CD4-positive, alpha-beta T cell (primary cell): ENCODE measurements around the gene C19orf67. TPM values are rescaled to one million over a fixed set of nuclear protein-coding genes. Genes with fewer than 3 reads are reported as not detected.

Source experiments
- ATAC-seq: fragments of 200-7000 bp; cut with Tn5 transposase; one replicate; pipeline ENCODE4 v1.10.0; 2022; ENCODE audit warnings: mild to moderate bottlenecking; ENCODE audit not compliant: poor library complexity
- CTCF ChIA-PET: fragments of 350-600 bp; sonication (Branson Sonifier 250); formaldehyde crosslinking; loops from one replicate; lab custom pipeline; 2021; ENCODE audit warnings: antibody characterized with exemption, inconsistent platforms; lab: Charles Lee
- POLR2A ChIA-PET: fragments of 350-600 bp; sonication (Branson Sonifier 250); formaldehyde crosslinking; loops from one replicate; lab custom pipeline; 2021; ENCODE audit warnings: antibody characterized with exemption, inconsistent platforms; lab: Charles Lee
- DNase-seq, 14 experiments: peaks; one replicate each; pipeline ENCODE4 v3.0.0-alpha.2; 2013 to 2020; ENCODE audit warnings: mixed read lengths in 2 of 14
- H3K27ac ChIP-seq, 2 donors: one replicate each; pipeline versions ENCODE4 v1.5.1 to v1.7.0; 2013; ENCODE audit warnings: low read length in 2 of 2, low read depth in 1 of 2, mild to moderate bottlenecking in 1 of 2
- H3K27me3 ChIP-seq, 2 experiments: 1 replicate in 1 of 2; 2 replicates in 1 of 2; pipeline versions ENCODE4 v1.6.1 to v1.7.0; 2013; ENCODE audit warnings: low read length in 2 of 2, control low read depth in 1 of 2, mild to moderate bottlenecking in 1 of 2, moderate library complexity in 1 of 2; ENCODE audit not compliant: insufficient read depth in 2 of 2, control insufficient read depth in 1 of 2
- H3K36me3 ChIP-seq: one replicate; pipeline ENCODE4 v1.6.1; 2013; ENCODE audit warnings: low read length, control low read depth; ENCODE audit not compliant: insufficient read depth
- H3K4me1 ChIP-seq: one replicate; pipeline ENCODE4 v1.6.1; 2013; ENCODE audit warnings: low read length, control low read depth; ENCODE audit not compliant: insufficient read depth
- H3K4me3 ChIP-seq: one replicate; pipeline ENCODE4 v1.5.1; 2013; ENCODE audit warnings: mild to moderate bottlenecking, low read length, moderate library complexity
- H3K9me3 ChIP-seq, 2 experiments: 1 replicate in 1 of 2; 2 replicates in 1 of 2; pipeline versions ENCODE4 v1.6.1 to v1.7.0; 2013; ENCODE audit warnings: low read length in 2 of 2, mild to moderate bottlenecking in 2 of 2, control low read depth in 1 of 2, moderate library complexity in 1 of 2; ENCODE audit not compliant: control insufficient read depth in 1 of 2, insufficient read depth in 1 of 2
- H3K27ac Mint-ChIP-seq: one replicate; pipeline ENCODE4 v1.8.0; 2020; ENCODE audit warnings: mixed read lengths
- H3K27me3 Mint-ChIP-seq: one replicate; pipeline ENCODE4 v1.8.0; 2021; ENCODE audit warnings: mixed read lengths
- H3K36me3 Mint-ChIP-seq: one replicate; pipeline ENCODE4 v1.8.0; 2021; ENCODE audit warnings: low read depth, mixed read lengths
- H3K4me1 Mint-ChIP-seq: one replicate; pipeline ENCODE4 v1.8.0; 2021; ENCODE audit warnings: low read depth, mixed read lengths
- H3K4me3 Mint-ChIP-seq: one replicate; pipeline ENCODE4 v1.8.0; 2020; ENCODE audit warnings: mild to moderate bottlenecking, mixed read lengths
- H3K9me3 Mint-ChIP-seq: one replicate; pipeline ENCODE4 v1.8.0; 2020; ENCODE audit warnings: mixed read lengths
- CTCF ChIP-seq: fragments of 200-600 bp; IDR thresholded peaks from one replicate; pipeline ENCODE4 v1.8.0; 2022; ENCODE audit warnings: antibody characterized with exemption, mild to moderate bottlenecking
- intact Hi-C, 2 experiments: fragments of 100-400 bp; cut with DNase I in 1 of 2; cut with micrococcal nuclease in 1 of 2; formaldehyde crosslinking; loops; one replicate each; pipeline versions ENCODE4 v1.15.1 to v1.9.0; 2023 to 2025; cut with DNase I, micrococcal nuclease
- total RNA-seq, 174 experiments: library from RNA in 2 of 174; stranded (reverse) in 2 of 174; gene quantifications; one replicate each; pipeline ENCODE4 v1.2.3 and lab custom pipeline; 2021 to 2026

The C19orf67 gene
- total RNA-seq, 2 experiments from 2014 or later, result not detected

- peaks cover 59% of the 10 kb centered on the region for H3K4me1 ChIP-seq
- ChIA-PET CTCF (interaction anchor here (1.3 kb wide), 1 partner anchor 19 kb away, joined by 14 read pairs; the partner anchor contains the start of gene ASF1B), POLR2A (interaction anchor here (0.7 to 2.7 kb wide), 13 partner anchors 14 to 370 kb away, joined by 3 to 27 read pairs (median 4); partner anchors contain the start of genes ASF1B, C19orf53, IL27RA and MISP3)
- intact Hi-C loops, result loop anchor here (1.0 to 5.0 kb wide), 5 partner anchors 19 to 237 kb away; partner anchors contain the start of genes ASF1B (in 2 of the 2) and MISP3 (in 1 of the 2)
- no peaks in the 10 kb centered on the region for H3K9me3 ChIP-seq
- H3K4me3 Mint-ChIP-seq, result peak within 1 kb of the TSS; percentile 97
- peaks cover 55% of the 10 kb centered on the region for H3K4me1 Mint-ChIP-seq
- no peak for TF ChIP-seq CTCF
- H3K4me3 ChIP-seq, result peak within 1 kb of the TSS; percentile 86
- peak within 1 kb of the TSS; percentile 93 for H3K27ac Mint-ChIP-seq
- peak; percentile 94 to 99 (median 97) for DNase-seq
- no peaks in the 10 kb centered on the region for H3K27me3 Mint-ChIP-seq
- peak; percentile 87 for ATAC-seq
- H3K27me3 ChIP-seq, result no peaks in the 10 kb centered on the region
- no peaks in the 10 kb centered on the region for H3K36me3 ChIP-seq
- H3K9me3 Mint-ChIP-seq, result no peaks in the 10 kb centered on the region
- peak within 1 kb of the TSS; percentile 65 to 83 for H3K27ac ChIP-seq
- peaks cover 13% of the 10 kb centered on the region for H3K36me3 Mint-ChIP-seq
These were observed 32.1 kb upstream of the C19orf67 start, which contains the start of gene PRKACA for GRCh38 chr19:14117668-14118164. Gene PRKACA (minus strand): TSS chr19:14117762. CDS start chr19:14117547, 215 bp downstream.

GRCh38 chr19:14116918-14117578 is 31.5 kb upstream of the C19orf67 start:
- no peak for ATAC-seq
- H3K4me3 ChIP-seq, result peak overlapping the region; percentile 86

More at GRCh38 chr19:14116918-14117578, 31.5 kb upstream of the C19orf67 start:
- H3K36me3 Mint-ChIP-seq, result peaks cover 13% of the 10 kb centered on the region
- POLR2A ChIA-PET, result interaction anchor here (0.7 to 2.7 kb wide), 12 partner anchors 15 to 369 kb away, joined by 3 to 27 read pairs (median 4); partner anchors contain the start of genes ASF1B, C19orf53, IL27RA and MISP3
- Histone ChIP-seq H3K36me3 (no peaks in the 10 kb centered on the region), H3K27me3 (no peaks in the 10 kb centered on the region), H3K4me1 (peaks cover 65% of the 10 kb centered on the region), H3K9me3 (no peaks in the 10 kb centered on the region), H3K27ac (no peak overlapping the region)
- peak overlapping the region; percentile 93 for H3K4me3 Mint-ChIP-seq
- no peaks in the 10 kb centered on the region for H3K9me3 Mint-ChIP-seq
- peaks cover 57% of the 10 kb centered on the region for H3K4me1 Mint-ChIP-seq
- no peak for TF ChIP-seq CTCF
- H3K27me3 Mint-ChIP-seq, result no peaks in the 10 kb centered on the region
- intact Hi-C loops, result loop anchor here (1.0 to 5.0 kb wide), 3 partner anchors 26 to 45 kb away; partner anchors contain the start of gene MISP3 (in 1 of the 2)
- CTCF ChIA-PET, result interaction anchor here (1.3 to 4.2 kb wide), 2 partner anchors 20 kb away, joined by 14 to 18 read pairs; partner anchors contain the start of gene ASF1B
- peak in 5 of 14 experiments; percentile 6 to 63 (median 22) for DNase-seq
- peak overlapping the region; percentile 89 for H3K27ac Mint-ChIP-seq
